ENCODE data around the gene MYO18B.

Gene MYO18B

DNA sequence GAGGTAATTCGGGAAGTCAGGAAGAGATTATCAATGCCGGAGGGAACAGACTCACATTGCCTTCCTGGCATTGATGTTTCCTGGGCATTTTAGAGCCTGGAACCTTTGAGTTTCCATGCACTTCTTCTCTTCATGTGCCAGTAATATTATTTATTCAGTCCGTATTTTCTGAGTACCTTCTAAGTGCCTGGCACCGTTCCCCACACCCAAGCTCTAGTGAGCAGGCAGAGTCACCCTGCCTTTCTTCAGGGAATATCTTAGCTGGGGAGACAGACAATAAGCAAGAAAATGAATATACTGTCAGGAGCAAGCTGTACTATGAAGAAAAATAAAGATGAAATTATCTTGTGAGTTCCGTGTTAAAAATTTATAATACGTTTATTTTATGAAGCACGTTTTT is 291.1 kb downstream of the MYO18B start:
- DNase-seq (ENCODE audit: low read depth in 2 of 3, low spot score in 1 of 3): no peak

DNA sequence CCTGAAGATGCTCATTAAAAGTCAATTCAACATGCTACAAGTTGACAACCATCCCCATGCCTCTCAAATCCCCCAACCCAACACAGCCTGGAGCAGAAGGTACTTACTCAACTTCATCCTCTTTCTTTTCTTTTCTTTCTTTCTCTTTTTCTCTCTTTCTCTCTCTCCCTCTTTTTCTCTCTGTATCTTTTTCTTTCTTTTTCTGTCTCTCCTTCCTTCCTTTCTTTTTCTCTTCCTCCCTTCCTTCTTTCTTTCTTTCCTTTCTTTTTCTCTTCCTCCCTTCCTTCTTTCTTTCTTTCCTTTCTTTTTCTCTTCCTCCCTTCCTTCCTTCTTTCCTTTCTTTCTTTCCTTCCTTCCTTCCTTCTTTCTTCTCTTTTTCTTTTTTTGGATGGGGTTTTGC is 291.6 kb downstream of the MYO18B start:
- DNase-seq (ENCODE audit: low read depth in 2 of 3, low spot score in 1 of 3): no peak

DNA sequence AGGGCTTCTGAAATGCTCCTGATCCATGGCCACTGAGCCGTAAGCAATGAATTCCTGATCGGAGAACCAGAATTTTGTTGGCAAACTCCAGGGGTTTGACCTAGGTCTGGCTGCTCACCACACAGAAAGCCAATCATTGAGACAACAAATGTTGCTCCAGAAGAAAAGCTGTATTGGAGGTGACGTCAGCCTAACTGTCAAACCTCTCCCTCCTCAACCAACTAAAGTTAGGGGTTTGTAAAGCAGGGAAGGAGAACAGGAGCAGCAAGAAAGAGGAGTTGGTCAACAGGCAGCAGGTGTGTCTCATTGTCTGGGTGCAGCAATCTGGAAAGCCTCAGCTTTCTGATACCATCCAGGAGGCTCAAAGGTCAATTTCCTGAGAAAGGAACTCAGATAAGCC is 293.5 kb downstream of the MYO18B start:
- DNase-seq (ENCODE audit: low read depth in 2 of 3, low spot score in 1 of 3): no peak

DNA sequence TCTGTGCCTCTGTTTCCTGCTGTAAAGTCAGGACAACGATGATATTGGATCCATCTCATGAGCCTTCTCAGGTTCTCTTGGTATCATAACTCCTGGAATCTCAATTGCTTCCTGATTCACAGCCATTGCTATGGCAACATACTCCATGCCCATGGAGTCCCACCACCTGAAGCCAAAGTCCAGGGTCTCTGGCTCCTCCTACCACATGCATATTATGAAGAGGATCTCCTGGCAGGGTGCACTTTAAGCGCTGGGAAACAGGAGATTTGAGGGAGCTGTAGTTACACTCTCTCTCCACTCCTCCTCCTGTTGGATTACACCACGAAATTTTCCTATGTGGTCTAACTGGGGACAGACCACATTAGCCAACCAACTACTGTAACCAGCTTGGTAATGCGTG is 296.4 kb downstream of the MYO18B start:
- no peak for DNase-seq (ENCODE audit: low read depth in 2 of 3, low spot score in 1 of 3)

DNA sequence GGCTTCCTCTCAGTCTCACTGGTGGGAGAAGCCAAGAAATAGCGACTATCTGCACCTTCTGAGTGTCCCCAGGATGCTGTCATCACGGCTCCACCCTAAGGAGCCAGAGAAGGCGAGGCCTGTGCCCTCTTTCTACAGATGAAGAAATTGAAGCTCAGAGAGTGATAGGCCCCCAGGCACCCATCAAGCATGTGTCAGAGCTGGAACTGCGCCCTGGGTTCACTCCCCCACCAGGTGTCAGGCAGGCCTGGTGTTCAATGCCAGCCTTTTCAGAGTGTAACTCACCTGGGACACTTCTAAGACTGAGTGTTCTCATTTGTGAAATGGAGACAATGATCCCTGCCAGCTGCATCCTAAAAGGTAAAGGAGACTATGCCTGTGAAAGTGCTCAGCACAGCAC is 299.9 kb downstream of the MYO18B start:
- no peak for DNase-seq (ENCODE audit: low read depth in 2 of 3, low spot score in 1 of 3)

DNA sequence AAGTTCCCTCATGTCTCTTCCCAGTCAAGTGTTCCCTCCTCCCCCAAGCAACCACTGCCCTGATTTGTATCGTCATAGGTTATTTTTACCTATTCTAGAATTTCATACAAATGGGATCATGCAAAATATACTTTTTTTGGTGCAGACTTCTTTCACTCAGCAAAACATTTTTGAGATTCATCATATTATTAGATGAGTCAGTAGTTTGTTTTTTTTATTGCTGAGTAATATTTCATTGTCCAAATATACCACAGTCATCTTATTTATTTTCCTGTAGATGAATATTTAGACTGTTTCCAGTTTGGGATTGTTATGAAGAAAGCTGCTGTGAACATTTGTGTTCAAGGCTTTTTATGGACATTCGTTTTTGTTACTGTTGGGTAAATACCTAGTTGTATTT is 301.0 kb downstream of the MYO18B start:
- no peak for DNase-seq (ENCODE audit: low read depth in 2 of 3, low spot score in 1 of 3)

DNA sequence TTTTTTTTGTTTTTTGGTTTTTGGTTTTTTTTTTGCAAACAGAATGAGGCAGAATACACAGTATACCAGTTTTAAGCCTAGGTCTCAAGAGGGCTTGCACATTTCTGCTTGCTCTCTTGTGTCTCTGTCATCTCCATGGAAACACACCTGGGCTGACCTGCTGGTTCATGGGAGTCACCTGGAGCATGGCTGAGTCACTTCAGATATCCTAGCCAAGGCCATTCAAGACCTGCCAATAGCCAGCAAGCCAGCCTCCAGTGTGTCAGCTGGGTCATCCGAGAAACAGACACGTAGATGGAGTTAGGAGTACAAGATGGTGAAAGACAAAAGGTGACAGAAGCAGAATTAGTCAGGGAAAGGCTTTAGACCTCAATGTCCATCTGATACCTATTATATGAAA is 303.1 kb downstream of the MYO18B start:
- no peak for DNase-seq (ENCODE audit: low read depth in 2 of 3, low spot score in 1 of 3)

DNA sequence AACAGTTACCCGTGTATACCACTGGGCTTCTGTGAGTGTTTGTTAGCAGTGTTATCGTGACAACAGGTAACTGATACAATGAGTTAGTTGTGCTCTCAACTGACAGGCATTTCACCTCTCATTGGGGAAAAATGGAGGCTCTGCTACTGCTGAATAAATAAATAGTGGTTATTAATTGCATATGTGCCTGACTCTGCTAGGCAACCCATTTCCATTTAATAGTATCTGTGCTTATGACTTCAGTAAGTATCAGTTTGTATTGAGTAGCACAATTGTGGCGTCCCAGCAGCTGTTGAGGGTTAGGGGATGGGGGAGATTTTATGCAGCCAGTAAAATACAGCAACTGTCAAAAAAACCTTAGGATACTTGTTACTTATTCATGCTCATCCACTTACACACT is 303.9 kb downstream of the MYO18B start:
- no peak for DNase-seq (ENCODE audit: low read depth in 2 of 3, low spot score in 1 of 3)

DNA sequence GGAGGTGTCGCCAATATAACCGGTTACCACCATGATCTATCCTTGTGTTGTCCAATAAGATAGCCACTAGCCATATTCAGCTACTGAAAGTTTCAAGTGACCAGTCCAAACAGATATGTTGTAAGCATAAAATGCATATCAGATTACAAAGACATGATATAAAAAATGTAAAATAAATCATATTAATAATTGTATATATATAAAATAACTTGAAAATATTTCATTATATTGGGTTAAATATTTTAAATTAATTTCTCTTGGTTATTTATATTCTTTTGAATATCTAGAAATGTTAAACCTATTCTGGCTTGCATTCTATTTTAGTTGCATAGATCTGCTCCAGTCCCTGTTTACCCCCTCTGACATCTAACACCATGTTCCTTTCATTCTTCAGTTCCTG is 305.5 kb downstream of the MYO18B start:
- DNase-seq (ENCODE audit: low read depth in 2 of 3, low spot score in 1 of 3): no peak

DNA sequence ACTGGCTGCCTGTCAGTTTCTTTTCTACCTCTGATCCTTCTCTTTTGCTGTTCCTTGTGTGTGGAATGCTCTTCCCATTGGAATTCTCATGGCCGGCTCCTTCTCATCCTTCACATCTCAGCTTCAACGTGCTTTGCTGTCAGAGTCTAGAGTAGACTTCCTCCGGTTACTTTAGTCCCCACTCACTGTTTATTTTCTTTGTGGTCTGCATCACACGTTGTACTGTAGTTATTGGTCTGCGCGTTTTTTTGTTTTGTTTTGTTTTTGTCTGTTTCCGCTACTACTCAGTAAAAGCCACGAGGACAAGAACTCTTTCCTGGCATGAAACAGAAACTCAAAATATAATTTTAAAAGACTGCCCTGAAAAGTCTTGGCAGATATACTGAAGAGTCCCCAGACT is 305.9 kb downstream of the MYO18B start:
- no peak for DNase-seq (ENCODE audit: low read depth in 2 of 3, low spot score in 1 of 3)

DNA sequence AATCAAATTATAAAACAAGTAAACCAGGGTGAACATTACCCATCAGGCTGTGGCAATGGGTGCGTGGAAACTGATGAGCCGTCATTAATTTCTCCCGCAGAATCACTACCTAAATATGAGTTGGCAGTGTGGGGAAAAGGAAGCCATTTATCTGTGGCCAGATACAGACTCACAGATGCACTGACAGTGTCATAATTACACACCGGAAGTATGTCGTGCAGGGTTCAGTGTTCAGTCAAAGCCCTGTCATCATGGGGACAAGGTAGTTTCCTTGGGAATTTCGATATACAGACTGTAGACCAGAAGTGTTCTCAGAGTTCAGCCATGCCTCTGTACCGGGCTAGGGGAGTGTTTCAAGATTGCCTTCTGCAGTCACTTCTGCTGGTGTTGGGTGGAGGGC is 308.1 kb downstream of the MYO18B start:
- no peak for DNase-seq (ENCODE audit: low read depth in 2 of 3, low spot score in 1 of 3)

DNA sequence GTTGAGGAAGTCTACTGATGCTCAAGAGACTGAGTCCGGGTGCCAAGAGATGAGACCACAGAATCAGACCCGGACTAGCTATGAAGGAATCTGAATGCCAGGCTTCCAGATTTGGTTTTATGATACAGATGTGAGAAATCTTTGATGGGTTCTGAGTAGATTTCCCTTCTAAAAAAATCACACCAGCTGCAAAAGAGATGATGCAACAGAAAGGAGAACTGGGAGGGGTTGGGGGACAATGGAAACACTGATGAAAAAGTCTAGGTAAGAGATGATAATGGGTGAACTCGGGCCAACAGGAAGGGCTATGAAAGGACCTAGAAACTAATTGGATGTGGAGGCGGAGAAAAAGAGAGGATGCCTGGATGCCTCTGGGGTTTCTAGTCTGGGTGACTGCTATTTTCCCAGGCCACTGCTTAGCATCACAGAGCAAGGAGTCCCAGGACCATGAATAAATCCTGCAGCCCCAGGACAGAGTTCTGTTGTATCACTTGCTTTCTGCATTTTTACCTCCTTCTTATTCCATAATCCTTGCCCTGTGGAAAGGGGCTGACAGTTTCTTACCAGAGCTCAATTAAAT is 311.8 kb downstream of the MYO18B start:
- no peak for DNase-seq (ENCODE audit: low read depth in 2 of 3, low spot score in 1 of 3)

DNA sequence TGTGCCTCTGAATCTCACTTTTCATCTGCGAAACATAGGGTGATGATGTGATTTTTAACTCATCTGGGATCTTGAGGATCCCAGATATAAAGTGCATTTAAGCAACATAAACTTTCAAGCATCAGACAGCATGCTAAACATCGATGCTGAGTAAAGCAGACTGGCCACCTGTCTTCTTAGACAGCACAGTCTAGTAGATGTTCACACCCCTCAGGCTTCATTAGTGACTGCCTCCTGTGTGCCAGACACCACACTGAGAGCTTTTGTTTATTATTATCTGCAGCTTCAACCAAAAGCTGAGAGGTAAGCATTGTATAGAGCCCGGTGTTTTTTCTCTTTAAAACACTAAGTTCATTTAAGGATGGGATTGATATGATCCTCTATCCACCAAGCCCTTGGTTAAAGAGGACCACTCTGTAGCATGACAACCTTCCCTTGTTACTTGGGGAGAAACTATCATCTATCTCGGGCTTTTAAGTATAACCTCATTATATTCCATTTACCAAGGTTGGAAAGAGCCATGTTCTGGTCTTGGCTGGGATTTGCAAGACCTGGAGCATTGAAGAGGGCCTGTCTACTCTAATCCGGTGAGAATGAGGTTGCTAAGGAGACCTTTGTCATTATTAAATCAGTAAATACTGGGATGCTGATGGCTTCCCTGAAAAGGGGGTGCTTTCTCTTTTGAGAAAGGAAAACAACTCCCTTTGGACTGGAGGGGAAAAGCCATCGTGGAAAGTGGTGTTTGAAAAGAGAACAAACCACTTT is 313.0 kb downstream of the MYO18B start:
- no peak for DNase-seq (ENCODE audit: low read depth in 2 of 3, low spot score in 1 of 3)

DNA sequence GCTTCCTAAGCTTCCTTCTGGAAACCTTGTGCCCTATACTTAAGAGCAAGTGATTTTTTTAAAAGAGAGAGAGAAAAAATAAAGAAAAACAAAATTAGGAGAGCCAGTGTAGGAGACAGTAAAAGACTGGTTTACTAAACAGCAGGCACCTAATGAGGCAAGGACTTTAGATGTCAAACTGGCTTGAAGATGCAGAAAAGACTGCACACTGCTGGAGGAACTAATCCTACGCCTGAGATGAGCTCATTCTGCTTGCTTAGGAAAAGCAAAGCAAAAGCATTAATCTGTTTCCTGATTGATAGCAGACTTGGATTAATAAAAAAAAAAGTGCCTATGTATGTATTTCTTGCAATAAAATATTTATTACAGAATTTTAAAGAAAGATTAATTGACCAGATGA is 313.7 kb downstream of the MYO18B start:
- DNase-seq (ENCODE audit: low read depth in 2 of 3, low spot score in 1 of 3): no peak

DNA sequence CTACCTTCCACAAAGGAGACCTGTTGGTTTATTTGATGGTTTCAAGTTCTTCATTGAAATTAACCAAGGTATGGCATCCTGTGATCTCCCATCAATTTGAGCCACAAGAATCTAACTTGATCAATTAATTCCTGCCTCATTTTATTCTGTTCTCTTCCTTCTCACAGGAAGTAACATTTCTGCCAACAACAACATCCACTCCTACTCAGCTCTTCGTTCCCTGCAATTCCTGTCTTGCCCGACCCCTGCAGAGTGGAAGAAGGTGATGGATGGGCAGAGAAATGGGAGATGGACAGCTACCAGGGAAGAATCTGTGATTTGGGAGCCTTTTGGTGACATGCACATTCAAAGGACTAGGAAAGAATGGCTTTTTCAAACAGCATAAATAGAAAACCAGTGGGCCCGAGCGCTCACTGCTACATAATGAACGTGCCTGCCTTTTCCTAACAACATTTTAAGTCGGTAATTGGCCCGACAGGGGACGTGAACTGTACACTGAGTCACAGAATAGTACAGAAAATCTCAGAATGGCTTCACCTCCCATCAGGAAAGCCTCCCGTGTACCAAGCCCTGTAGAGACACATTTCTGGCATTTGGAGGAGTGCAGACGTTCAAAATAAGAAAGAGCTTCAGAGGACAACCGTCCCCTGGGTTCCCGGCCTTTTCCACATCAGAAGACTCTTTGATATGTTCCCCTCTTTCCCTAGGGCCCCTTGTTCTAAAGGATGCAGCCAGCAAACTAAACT is 314.6 kb downstream of the MYO18B start:
- no peak for DNase-seq (ENCODE audit: low read depth in 2 of 3, low spot score in 1 of 3)

DNA sequence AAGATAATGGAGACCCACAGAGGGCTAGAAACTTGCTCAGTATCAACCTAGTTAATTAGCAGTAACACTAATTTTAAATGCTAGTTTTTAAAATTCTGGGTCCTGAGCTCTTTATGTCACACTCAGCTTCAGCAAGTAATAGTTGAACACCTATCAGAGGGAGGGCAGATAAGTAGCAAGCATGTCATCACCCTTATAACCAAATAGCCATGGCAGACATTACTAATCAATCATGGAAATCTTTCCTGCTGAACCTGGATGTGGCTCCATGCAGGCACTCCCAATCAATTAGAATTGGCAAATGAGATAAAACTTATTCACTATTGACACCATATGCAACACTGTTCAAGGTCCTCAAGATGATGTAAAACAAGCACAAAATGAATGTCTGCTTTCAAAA is 315.7 kb downstream of the MYO18B start:
- DNase-seq (ENCODE audit: low read depth in 2 of 3, low spot score in 1 of 3): no peak

DNA sequence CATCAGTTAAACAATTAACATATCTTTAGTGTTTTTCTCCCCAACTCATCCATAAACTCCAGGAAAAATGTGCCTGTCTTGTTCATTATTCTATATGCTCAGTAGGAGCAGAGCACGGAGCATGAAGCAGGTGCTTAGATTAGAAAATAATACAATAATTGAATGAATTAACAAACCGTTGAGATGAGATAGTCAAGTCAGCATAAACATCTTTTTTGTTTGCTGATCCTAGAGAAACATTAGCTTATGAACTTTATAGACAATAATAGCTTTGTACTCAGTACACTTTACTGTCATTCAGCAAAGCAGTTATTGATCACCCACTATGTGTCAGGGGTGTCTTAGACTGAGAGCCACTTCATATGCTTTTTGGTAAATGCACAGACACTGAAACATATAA is 322.1 kb downstream of the MYO18B start:
- no peak for DNase-seq (ENCODE audit: low read depth in 2 of 3, low spot score in 1 of 3)

DNA sequence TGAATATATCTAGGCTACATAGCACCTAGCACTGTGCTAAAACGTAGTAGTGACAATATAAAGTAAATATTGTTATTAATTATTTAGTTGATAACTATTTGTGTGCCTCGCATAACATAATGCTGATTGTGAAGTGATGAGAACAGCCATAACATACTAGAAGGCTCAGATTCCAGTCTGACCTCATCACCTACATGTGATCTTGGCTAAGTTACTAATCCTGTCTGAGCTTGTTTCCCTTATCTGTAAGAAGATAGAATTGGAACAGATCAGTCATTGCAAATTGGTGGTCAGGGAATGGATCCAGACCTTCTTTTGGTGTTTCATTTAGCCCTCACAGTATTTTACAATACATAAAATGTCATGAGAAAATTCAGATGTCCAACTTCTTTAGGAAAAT is 323.9 kb downstream of the MYO18B start:
- DNase-seq (ENCODE audit: low read depth in 2 of 3, low spot score in 1 of 3): no peak

DNA sequence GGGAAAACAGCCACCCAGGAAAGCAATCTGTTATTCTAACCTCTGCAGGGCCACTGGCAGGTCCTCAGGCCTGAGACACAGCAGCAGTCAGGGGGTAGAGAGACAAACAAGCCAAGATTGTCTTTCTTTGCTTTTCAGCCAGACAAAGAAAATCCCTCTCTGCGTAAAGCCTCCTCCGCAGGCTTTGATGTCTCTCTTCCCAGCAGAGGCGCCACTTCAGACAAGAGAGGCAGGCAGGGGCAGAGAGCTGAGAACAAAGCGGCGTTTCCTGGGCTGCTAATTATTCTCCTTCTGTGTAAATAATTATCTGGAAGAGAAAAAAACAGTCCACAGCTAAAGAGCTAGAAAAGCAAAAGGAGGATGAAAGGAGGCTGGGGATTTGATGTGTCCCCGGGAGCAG is 324.5 kb downstream of the MYO18B start:
- DNase-seq (ENCODE audit: low read depth in 2 of 3, low spot score in 1 of 3): no peak

DNA sequence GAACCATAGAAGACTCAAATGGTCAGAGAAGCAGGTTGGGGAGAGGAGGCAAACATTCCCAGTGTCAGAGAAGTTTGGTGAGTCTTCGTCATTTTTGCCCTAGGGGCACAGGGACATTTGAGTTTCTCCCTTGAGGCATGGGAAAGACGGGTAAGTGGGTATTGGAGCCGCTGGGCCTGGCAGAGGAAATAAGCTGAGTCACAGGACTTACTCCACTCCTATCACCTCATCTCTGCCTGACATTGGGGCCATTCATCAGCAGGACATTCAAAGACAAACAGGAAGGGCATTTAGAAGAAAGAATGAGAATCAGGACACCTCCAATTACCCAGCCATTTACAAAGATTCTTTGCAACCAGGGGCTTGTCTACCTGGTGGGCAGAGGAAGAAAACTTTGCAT is 326.6 kb downstream of the MYO18B start:
- no peak for DNase-seq (ENCODE audit: low read depth in 2 of 3, low spot score in 1 of 3)

DNA sequence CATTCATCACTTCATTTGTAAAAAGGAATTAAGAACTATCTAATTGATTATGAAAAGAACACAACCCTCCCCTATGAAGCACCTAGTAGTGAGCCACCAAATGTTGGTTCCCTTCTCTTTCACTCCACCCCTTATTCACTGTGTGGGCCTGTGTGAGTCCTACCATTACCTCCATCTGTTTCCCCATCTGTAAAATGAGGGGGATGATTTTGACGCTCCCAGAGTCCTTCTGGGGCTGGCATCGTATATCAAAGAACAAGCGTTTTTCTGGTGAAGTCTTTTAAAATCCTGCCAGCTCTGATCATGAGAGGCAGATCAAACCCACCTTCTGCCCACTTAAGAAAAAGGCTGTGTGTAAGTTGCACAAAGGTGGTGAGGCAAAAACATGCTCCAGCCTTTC is 330.6 kb downstream of the MYO18B start:
- no peak for DNase-seq (ENCODE audit: low read depth in 2 of 3, low spot score in 1 of 3)

DNA sequence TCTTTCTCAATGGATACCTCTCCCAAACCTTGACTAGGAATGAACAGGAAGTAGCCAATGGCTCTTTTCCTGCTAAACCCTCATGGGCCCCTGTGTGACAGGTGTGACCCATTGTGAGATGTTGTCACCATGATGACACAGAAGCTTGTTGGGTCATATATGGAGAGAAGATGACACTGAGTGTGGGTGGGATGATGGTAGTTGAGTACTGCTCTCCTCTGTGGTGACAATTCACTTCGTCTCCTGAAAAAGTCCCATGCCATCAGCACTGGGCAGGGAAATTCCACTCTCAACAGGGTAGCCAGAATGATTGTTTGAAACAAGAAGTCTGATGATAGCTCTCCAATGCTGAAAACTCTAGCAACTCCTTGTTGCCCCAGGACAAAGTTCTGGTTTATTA is 333.3 kb downstream of the MYO18B start:
- DNase-seq (ENCODE audit: low read depth in 2 of 3, low spot score in 1 of 3): no peak

DNA sequence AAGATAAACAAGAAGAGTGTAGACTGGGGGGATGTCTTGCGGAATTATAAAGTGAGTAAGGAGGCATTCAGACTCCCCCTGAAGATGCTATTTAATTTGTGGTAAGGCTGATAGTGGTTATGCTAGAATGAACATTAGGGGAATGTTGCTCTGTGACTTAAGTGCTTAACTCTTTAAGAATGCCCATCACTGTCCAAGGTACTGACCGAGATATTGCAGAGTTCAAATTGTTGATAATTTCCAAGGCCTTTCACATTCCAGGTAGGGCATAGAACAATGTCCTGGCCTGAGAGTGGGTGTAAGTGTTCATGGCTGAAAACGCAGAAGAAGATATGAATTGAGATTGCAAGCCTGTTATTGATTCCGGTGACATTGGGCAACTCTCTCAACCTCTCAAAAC is 337.0 kb downstream of the MYO18B start:
- DNase-seq (ENCODE audit: low read depth in 2 of 3, low spot score in 1 of 3): no peak
